SJSA1 (cell line): Measurements from ENCODE around the gene GPR107. TPM values are rescaled to one million over a fixed set of nuclear protein-coding genes. Genes with fewer than 3 reads are reported as not detected.

Experiments
- DNase-seq, 2 experiments: peaks; one replicate each; pipeline ENCODE4 v3.0.0-alpha.2; 2015 to 2020; ENCODE audit warnings: low spot score in 2 of 2, low read depth in 1 of 2
- H3K27ac ChIP-seq: fragments of 250-450 bp; sonication (Bioruptor Pico); 2 replicates; pipeline ENCODE4 v1.5.1; 2020; ENCODE audit warnings: mild to moderate bottlenecking, moderate library complexity
- H3K27me3 ChIP-seq: fragments of 250-450 bp; sonication (Bioruptor Pico); replicated peaks from 2 replicates; pipeline ENCODE4 v1.5.1; 2020; ENCODE audit warnings: mild to moderate bottlenecking, moderate library complexity
- H3K36me3 ChIP-seq: fragments of 250-450 bp; sonication (Bioruptor Pico); 2 replicates; pipeline ENCODE4 v1.5.1; 2020; ENCODE audit warnings: mild to moderate bottlenecking
- H3K4me1 ChIP-seq: fragments of 250-450 bp; sonication (Bioruptor Pico); replicated peaks from 2 replicates; pipeline ENCODE4 v1.6.1; 2021; ENCODE audit warnings: mild to moderate bottlenecking
- H3K4me3 ChIP-seq: fragments of 250-450 bp; sonication (Bioruptor Pico); 2 replicates; pipeline ENCODE4 v1.5.1; 2020; ENCODE audit warnings: mild to moderate bottlenecking
- H3K9me3 ChIP-seq: fragments of 250-450 bp; sonication (Bioruptor Pico); replicated peaks from 2 replicates; pipeline ENCODE4 v1.5.1; 2020; ENCODE audit warnings: mild to moderate bottlenecking
- total RNA-seq: library from RNA; depleted of rRNA; stranded (reverse); fragments of >200 nt; shearing (Covaris generic); gene quantifications from 2 replicates; pipeline ENCODE4 v1.2.3, GENCODE V29; 2014

Gene GPR107
- total RNA-seq, 1 experiment from 2014 or later: 25.5 TPM

GRCh38 chr9:130160862-130161470, 107.3 kb downstream of the GPR107 start:
- H3K4me1 ChIP-seq: no peaks in the 10 kb centered on the region
- no peak overlapping the region for H3K4me3 ChIP-seq
- H3K27ac ChIP-seq: no peak overlapping the region

GRCh38 chr9:130165579-130165978, 111.9 kb downstream of the GPR107 start:
- no peaks in the 10 kb centered on the region for H3K4me1 ChIP-seq
- H3K27ac ChIP-seq: no peak overlapping the region
- H3K4me3 ChIP-seq: no peak overlapping the region
- H3K36me3 ChIP-seq: no peaks in the 10 kb centered on the region
- H3K27me3 ChIP-seq: no peaks in the 10 kb centered on the region
- DNase-seq: no peak
- H3K9me3 ChIP-seq: no peaks in the 10 kb centered on the region

More at GRCh38 chr9:130160862-130161470, 107.3 kb downstream of the GPR107 start:
- Histone ChIP-seq H3K9me3 (no peaks in the 10 kb centered on the region), H3K27me3 (no peaks in the 10 kb centered on the region), H3K36me3 (no peaks in the 10 kb centered on the region)
- no peak for DNase-seq

GRCh38 chr9:130166399-130166798, 112.7 kb downstream of the GPR107 start:
- H3K4me3 ChIP-seq: no peak overlapping the region
- no peaks in the 10 kb centered on the region for H3K9me3 ChIP-seq
- no peaks in the 10 kb centered on the region for H3K36me3 ChIP-seq
- no peak for DNase-seq
- no peaks in the 10 kb centered on the region for H3K27me3 ChIP-seq
- no peak overlapping the region for H3K27ac ChIP-seq
- peaks cover under 1% of the 10 kb centered on the region for H3K4me1 ChIP-seq

- no peak for DNase-seq
- no peaks in the 10 kb centered on the region for H3K9me3 ChIP-seq
- no peak overlapping the region for H3K27ac ChIP-seq
- peaks cover 6% of the 10 kb centered on the region for H3K4me1 ChIP-seq
- H3K4me3 ChIP-seq: no peak overlapping the region
- no peaks in the 10 kb centered on the region for H3K27me3 ChIP-seq
- H3K36me3 ChIP-seq: peaks cover 1% of the 10 kb centered on the region; the same call in 1 of the 2 replicates
These were observed 114.2 kb downstream of the GPR107 start for GRCh38 chr9:130167927-130168326.

GRCh38 chr9:130171226-130172148, 117.8 kb downstream of the GPR107 start:
- no peak overlapping the region; the same call in 1 of the 2 replicates for H3K27ac ChIP-seq
- H3K27me3 ChIP-seq: no peaks in the 10 kb centered on the region
- peaks cover 24% of the 10 kb centered on the region for H3K36me3 ChIP-seq
- peaks cover 18% of the 10 kb centered on the region for H3K4me1 ChIP-seq
- H3K4me3 ChIP-seq: peak overlapping the region; percentile 39
- no peaks in the 10 kb centered on the region for H3K9me3 ChIP-seq
- no peak for DNase-seq

GRCh38 chr9:130172161-130172857, 118.6 kb downstream of the GPR107 start, which contains the start of gene NCS1:
Gene NCS1, plus strand, starts transcription at chr9:130172404. Its CDS starts 260 bp downstream, at chr9:130172664.
- peak within 1 kb of the TSS; percentile 82 for H3K4me3 ChIP-seq
- no peaks in the 10 kb centered on the region for H3K9me3 ChIP-seq
- H3K36me3 ChIP-seq: peaks cover 32% of the 10 kb centered on the region
- peaks cover 18% of the 10 kb centered on the region for H3K4me1 ChIP-seq
- H3K27me3 ChIP-seq: no peaks in the 10 kb centered on the region
- H3K27ac ChIP-seq: peak within 1 kb of the TSS; percentile 60
- peak in 1 of 2 experiments; percentile 79 for DNase-seq

GRCh38 chr9:130172858-130173665, 119.4 kb downstream of the GPR107 start:
- no peaks in the 10 kb centered on the region for H3K9me3 ChIP-seq
- DNase-seq: peak in 1 of 2 experiments; percentile 44

GRCh38 chr9:130173666-130173983, 119.9 kb downstream of the GPR107 start:
- no peak overlapping the region for H3K27ac ChIP-seq
- no peak for DNase-seq
- peak overlapping the region; percentile 82 for H3K4me3 ChIP-seq
- H3K36me3 ChIP-seq: peaks cover 34% of the 10 kb centered on the region
- no peaks in the 10 kb centered on the region for H3K27me3 ChIP-seq
- peaks cover 18% of the 10 kb centered on the region for H3K4me1 ChIP-seq
- H3K9me3 ChIP-seq: no peaks in the 10 kb centered on the region

More at GRCh38 chr9:130172858-130173665, 119.4 kb downstream of the GPR107 start:
- peak overlapping the region; percentile 82 for H3K4me3 ChIP-seq
- H3K27me3 ChIP-seq: no peaks in the 10 kb centered on the region
- H3K4me1 ChIP-seq: peaks cover 18% of the 10 kb centered on the region
- H3K36me3 ChIP-seq: peaks cover 34% of the 10 kb centered on the region
- peak overlapping the region; percentile 60 for H3K27ac ChIP-seq

GRCh38 chr9:130174025-130174424, 120.3 kb downstream of the GPR107 start:
- DNase-seq: no peak
- Histone ChIP-seq H3K27ac (no peak overlapping the region), H3K4me1 (peaks cover 18% of the 10 kb centered on the region), H3K36me3 (peaks cover 34% of the 10 kb centered on the region), H3K27me3 (no peaks in the 10 kb centered on the region), H3K4me3 (peak overlapping the region; percentile 82; the same call in 1 of the 2 replicates), H3K9me3 (no peaks in the 10 kb centered on the region)

- peaks cover 34% of the 10 kb centered on the region for H3K36me3 ChIP-seq
- no peak overlapping the region for H3K4me3 ChIP-seq
- no peaks in the 10 kb centered on the region for H3K9me3 ChIP-seq
- peaks cover 18% of the 10 kb centered on the region for H3K4me1 ChIP-seq
- H3K27me3 ChIP-seq: no peaks in the 10 kb centered on the region
- H3K27ac ChIP-seq: no peak overlapping the region
- no peak for DNase-seq
These were observed 121.2 kb downstream of the GPR107 start for GRCh38 chr9:130174920-130175321.

- no peaks in the 10 kb centered on the region for H3K9me3 ChIP-seq
- H3K4me1 ChIP-seq: peaks cover 18% of the 10 kb centered on the region
- H3K36me3 ChIP-seq: peaks cover 34% of the 10 kb centered on the region
- H3K27me3 ChIP-seq: no peaks in the 10 kb centered on the region
- H3K27ac ChIP-seq: no peak overlapping the region
- no peak overlapping the region for H3K4me3 ChIP-seq
- DNase-seq: no peak
These were observed 121.6 kb downstream of the GPR107 start for GRCh38 chr9:130175355-130175754.

- DNase-seq: no peak
- Histone ChIP-seq H3K27me3 (no peaks in the 10 kb centered on the region), H3K27ac (no peak overlapping the region), H3K4me3 (no peak overlapping the region), H3K4me1 (peaks cover 14% of the 10 kb centered on the region), H3K36me3 (peaks cover 34% of the 10 kb centered on the region), H3K9me3 (no peaks in the 10 kb centered on the region)
These were observed 123.1 kb downstream of the GPR107 start for GRCh38 chr9:130176760-130177159.
